Kidney epithelial cell (primary cell): ENCODE data around the gene MAP4K3. TPM values are rescaled to one million over a fixed set of nuclear protein-coding genes. Genes with fewer than 3 reads are reported as not detected.

Experiments used
- DNase-seq: peaks from one replicate; pipeline ENCODE4 v3.0.0-alpha.2; 2010; ENCODE audit warnings: low read depth
- H3K27me3 ChIP-seq: 2 replicates; pipeline ENCODE4 v1.6.0; 2011; ENCODE audit warnings: low read length; ENCODE audit not compliant: control insufficient read depth, insufficient read depth
- H3K36me3 ChIP-seq: 2 replicates; pipeline ENCODE4 v1.5.1; 2011; ENCODE audit warnings: low read length; ENCODE audit not compliant: control insufficient read depth, insufficient read depth
- H3K4me3 ChIP-seq: 2 replicates; pipeline ENCODE4 v1.5.1; 2011; ENCODE audit warnings: low read depth, mild to moderate bottlenecking, control low read depth, low read length
- CTCF ChIP-seq: IDR thresholded peaks from 2 replicates; pipeline ENCODE4 v1.5.1; 2011; ENCODE audit warnings: mild to moderate bottlenecking, moderate library complexity, low read length, control low read depth, inconsistent platforms; ENCODE audit not compliant: insufficient read depth, poor library complexity, severe bottlenecking
- total RNA-seq: library from RNA; depleted of rRNA; stranded (reverse); fragments of >200 nt; gene quantifications from 2 replicates; pipeline ENCODE4 v1.2.3, GENCODE V29; 2015

Gene MAP4K3
- total RNA-seq, 1 donor from 2014 or later = 25.7 TPM

- Histone ChIP-seq H3K27me3 (no peaks in the 10 kb centered on the region), H3K4me3 (no peak overlapping the region), H3K36me3 (no peaks in the 10 kb centered on the region)
- no peak for TF ChIP-seq CTCF
- DNase-seq = no peak
These were observed 32.7 kb upstream of the MAP4K3 start for GRCh38 chr2:39469807-39470206.

GRCh38 chr2:39468579-39469451 lies 31.7 kb upstream of the MAP4K3 start:
- no peaks in the 10 kb centered on the region for H3K36me3 ChIP-seq
- H3K27me3 ChIP-seq = no peaks in the 10 kb centered on the region
- DNase-seq = no peak
- H3K4me3 ChIP-seq = no peak overlapping the region
- TF ChIP-seq CTCF = no peak

- no peak for TF ChIP-seq CTCF
- H3K4me3 ChIP-seq = no peak overlapping the region
These were observed 29.2 kb upstream of the MAP4K3 start for GRCh38 chr2:39466311-39466710.

GRCh38 chr2:39464864-39465263 lies 27.8 kb upstream of the MAP4K3 start:
- no peaks in the 10 kb centered on the region for H3K36me3 ChIP-seq
- no peaks in the 10 kb centered on the region for H3K27me3 ChIP-seq
- H3K4me3 ChIP-seq = no peak overlapping the region
- no peak for TF ChIP-seq CTCF
- no peak for DNase-seq

More at GRCh38 chr2:39466311-39466710, 29.2 kb upstream of the MAP4K3 start:
- no peaks in the 10 kb centered on the region for H3K36me3 ChIP-seq
- no peak for DNase-seq
- H3K27me3 ChIP-seq = no peaks in the 10 kb centered on the region

GRCh38 chr2:39455826-39456225 lies 18.7 kb upstream of the MAP4K3 start:
- Histone ChIP-seq H3K36me3 (no peaks in the 10 kb centered on the region), H3K27me3 (no peaks in the 10 kb centered on the region), H3K4me3 (no peak overlapping the region)
- no peak for DNase-seq
- TF ChIP-seq CTCF = no peak

- H3K36me3 ChIP-seq = no peaks in the 10 kb centered on the region
- no peaks in the 10 kb centered on the region for H3K27me3 ChIP-seq
- no peak for TF ChIP-seq CTCF
- DNase-seq = no peak
- H3K4me3 ChIP-seq = no peak overlapping the region
These were observed 15.3 kb upstream of the MAP4K3 start for GRCh38 chr2:39452396-39452795.
